WI38 (cell line): ENCODE measurements around the gene CCDC12.

Experiments used
- H3K4me3 ChIP-seq: 2 replicates; pipeline ENCODE4 v1.5.1; 2011; ENCODE audit warnings: low read depth, mild to moderate bottlenecking, control low read depth, low read length
- CTCF ChIP-seq: IDR thresholded peaks from 2 replicates; pipeline ENCODE4 v1.5.1; 2012; ENCODE audit warnings: low read depth, mild to moderate bottlenecking, control low read depth, low read length

The CCDC12 gene

GRCh38 chr3:46987743-46988401 is 11.3 kb upstream of the CCDC12 start:
- no peak overlapping the region for H3K4me3 ChIP-seq
- TF ChIP-seq CTCF = no peak

- no peak overlapping the region for H3K4me3 ChIP-seq
- no peak for TF ChIP-seq CTCF
Measured at GRCh38 chr3:46987319-46987742, 10.8 kb upstream of the CCDC12 start.

GRCh38 chr3:46986782-46987310 is 10.3 kb upstream of the CCDC12 start:
- no peak for TF ChIP-seq CTCF
- no peak overlapping the region for H3K4me3 ChIP-seq

- no peak overlapping the region for H3K4me3 ChIP-seq
- TF ChIP-seq CTCF = no peak
Measured at GRCh38 chr3:46986055-46986730, 9.6 kb upstream of the CCDC12 start.

- TF ChIP-seq CTCF = no peak
- H3K4me3 ChIP-seq = no peak overlapping the region
Measured at GRCh38 chr3:46985588-46985987, 9.0 kb upstream of the CCDC12 start.

GRCh38 chr3:46984591-46985459 is 8.3 kb upstream of the CCDC12 start:
- no peak overlapping the region for H3K4me3 ChIP-seq
- TF ChIP-seq CTCF = no peak
